ENCODE data around the gene TRIM40. TPM values are rescaled to one million over a fixed set of nuclear protein-coding genes. Genes with fewer than 3 reads are reported as not detected.

Gene TRIM40
- total and polyA plus RNA-seq, 9 donors = not detected

DNA sequence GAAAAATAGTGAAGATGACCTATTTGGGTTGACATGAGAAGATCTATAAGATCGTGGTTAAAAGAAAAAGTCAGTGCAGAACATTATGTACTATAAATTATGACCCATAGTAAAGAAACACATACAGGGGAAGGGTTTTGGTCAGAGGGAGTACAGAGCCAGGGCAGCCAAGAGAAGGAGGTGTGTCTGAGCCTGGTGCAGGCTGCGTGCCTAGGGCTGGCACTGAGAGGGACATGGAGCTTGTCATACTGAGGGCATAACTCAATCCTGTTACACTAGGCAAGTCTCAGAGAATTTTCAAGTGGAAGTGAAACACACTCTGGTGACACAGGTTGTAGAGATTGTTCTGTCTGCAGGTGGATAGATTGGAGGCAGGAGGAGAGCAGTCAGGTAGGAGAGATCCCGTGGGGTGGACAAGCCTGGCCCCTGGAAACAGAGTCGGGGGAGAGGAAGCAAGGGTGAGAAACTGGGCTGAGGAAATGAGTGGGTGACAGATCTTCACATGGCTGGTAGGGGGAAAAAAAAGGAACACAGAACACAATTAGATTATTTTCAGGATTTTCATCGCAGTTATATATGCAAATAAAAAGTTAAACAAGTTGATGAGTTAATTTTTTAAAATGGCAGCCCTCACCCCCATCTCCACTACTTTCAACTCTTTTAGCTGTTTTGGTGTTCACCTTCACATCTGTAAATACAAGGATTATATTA, 41.8 kb upstream of the TRIM40 start:
- intact Hi-C loops (cut with DNase I) = no loop called here
- Histone ChIP-seq H3K4me3 (no peak overlapping the region), H3K27ac (no peak overlapping the region), H3K4me1 (ENCODE audit: insufficient read depth) (no peaks in the 10 kb centered on the region), H3K9me3 (no peaks in the 10 kb centered on the region), H3K36me3 (no peaks in the 10 kb centered on the region), H3K27me3 (no peaks in the 10 kb centered on the region)
- DNase-seq = no peak
- TF ChIP-seq POLR2A (IDR thresholded peaks at IDR 0.05) (no peak), EP300 (IDR thresholded peaks at IDR 0.05) (no peak)
- TF ChIP-seq, protein P1, sequence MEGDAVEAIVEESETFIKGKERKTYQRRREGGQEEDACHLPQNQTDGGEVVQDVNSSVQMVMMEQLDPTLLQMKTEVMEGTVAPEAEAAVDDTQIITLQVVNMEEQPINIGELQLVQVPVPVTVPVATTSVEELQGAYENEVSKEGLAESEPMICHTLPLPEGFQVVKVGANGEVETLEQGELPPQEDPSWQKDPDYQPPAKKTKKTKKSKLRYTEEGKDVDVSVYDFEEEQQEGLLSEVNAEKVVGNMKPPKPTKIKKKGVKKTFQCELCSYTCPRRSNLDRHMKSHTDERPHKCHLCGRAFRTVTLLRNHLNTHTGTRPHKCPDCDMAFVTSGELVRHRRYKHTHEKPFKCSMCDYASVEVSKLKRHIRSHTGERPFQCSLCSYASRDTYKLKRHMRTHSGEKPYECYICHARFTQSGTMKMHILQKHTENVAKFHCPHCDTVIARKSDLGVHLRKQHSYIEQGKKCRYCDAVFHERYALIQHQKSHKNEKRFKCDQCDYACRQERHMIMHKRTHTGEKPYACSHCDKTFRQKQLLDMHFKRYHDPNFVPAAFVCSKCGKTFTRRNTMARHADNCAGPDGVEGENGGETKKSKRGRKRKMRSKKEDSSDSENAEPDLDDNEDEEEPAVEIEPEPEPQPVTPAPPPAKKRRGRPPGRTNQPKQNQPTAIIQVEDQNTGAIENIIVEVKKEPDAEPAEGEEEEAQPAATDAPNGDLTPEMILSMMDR (IDR thresholded peaks at IDR 0.05) = no peak
- 64 to 70% (median 69%) methylated on average over 4 to 5 of the region's 5 CpGs for WGBS, 3 donors

DNA sequence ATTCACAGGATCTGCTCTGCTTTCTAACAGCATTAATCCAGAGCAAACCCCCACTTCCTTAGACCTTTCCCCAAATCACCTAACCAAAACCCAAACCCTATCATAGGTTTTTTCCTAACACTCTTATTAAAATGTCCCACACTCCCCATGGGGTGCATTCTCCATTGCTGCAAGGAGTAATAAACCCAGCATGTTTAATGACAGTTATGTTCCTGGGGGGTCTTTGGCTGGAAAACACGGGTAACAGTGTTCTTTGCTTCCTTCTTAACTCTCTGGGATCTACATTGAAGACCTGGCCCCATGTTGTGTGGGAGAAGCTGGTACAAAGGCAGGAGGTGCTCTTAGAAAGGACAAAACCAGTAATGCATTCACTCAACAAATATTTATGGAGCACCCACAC, 39.1 kb upstream of the TRIM40 start:
- peaks cover 11% of the 10 kb centered on the region for H3K4me1 ChIP-seq (ENCODE audit: insufficient read depth)
- no peak overlapping the region for H3K27ac ChIP-seq
- intact Hi-C loops (cut with DNase I) = no loop called here
- H3K27me3 ChIP-seq = no peaks in the 10 kb centered on the region
- no peak overlapping the region for H3K4me3 ChIP-seq
- H3K36me3 ChIP-seq = no peaks in the 10 kb centered on the region
- TF ChIP-seq EP300 (IDR thresholded peaks at IDR 0.05) (no peak), POLR2A (IDR thresholded peaks at IDR 0.05) (no peak)
- TF ChIP-seq, protein P1 (IDR thresholded peaks at IDR 0.05) = no peak
- WGBS, 3 donors = 19 to 32% (median 28%) methylated on average over 1 of the region's 1 CpG
- H3K9me3 ChIP-seq = no peaks in the 10 kb centered on the region
- DNase-seq = no peak

DNA sequence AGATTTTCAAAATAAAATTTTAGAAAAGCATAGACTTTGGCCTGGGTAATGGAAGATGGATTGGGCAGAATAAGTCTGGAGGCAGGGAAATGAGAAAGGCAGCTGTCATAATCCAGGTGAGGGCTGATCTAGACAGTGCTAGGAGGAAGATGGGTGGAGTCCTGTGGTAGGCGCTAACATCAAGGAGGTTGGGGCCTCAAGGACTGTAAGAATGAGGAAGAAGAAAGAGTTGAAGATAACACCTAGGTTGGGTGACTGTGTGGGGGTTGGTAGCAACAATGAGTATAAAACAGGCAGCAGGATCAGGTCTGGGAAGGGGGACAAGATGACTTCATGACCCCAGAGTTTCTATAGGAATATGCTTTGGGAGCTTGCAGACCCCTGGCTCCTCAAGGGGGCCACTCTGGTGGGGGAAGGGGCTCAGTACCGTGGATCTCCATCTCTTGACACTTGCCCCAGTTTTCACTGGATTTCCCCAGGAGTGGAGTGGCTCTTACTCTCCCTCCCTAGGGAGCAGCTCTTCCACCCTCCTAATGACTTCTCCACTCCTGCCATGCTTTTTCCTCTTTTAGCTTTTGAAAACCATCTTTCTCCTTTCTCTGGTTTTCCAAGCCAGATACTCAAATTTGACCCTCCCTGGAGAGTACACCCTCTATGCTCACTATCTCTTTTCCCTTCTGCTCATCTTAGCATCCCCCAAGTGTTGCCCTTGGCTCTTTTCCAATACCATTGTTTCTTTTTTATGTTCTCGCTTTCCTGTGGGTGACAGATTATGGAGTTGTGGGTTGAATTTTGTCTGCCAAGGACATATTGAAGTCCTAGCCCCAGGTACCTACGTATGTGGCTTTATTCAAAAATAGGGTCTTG, 37.8 kb upstream of the TRIM40 start:
- no peak for DNase-seq
- Histone ChIP-seq H3K36me3 (no peaks in the 10 kb centered on the region), H3K4me1 (ENCODE audit: insufficient read depth) (peaks cover 11% of the 10 kb centered on the region), H3K9me3 (no peaks in the 10 kb centered on the region), H3K4me3 (no peak overlapping the region), H3K27ac (no peak overlapping the region), H3K27me3 (no peaks in the 10 kb centered on the region)
- intact Hi-C loops (cut with DNase I) = no loop called here
- no peak for TF ChIP-seq POLR2A (IDR thresholded peaks at IDR 0.05)
- TF ChIP-seq, protein P1 (IDR thresholded peaks at IDR 0.05) = no peak
- no peak for TF ChIP-seq EP300 (IDR thresholded peaks at IDR 0.05)
- WGBS, 3 donors = 62 to 65% (median 64%) methylated on average over 4 of the region's 4 CpGs

DNA sequence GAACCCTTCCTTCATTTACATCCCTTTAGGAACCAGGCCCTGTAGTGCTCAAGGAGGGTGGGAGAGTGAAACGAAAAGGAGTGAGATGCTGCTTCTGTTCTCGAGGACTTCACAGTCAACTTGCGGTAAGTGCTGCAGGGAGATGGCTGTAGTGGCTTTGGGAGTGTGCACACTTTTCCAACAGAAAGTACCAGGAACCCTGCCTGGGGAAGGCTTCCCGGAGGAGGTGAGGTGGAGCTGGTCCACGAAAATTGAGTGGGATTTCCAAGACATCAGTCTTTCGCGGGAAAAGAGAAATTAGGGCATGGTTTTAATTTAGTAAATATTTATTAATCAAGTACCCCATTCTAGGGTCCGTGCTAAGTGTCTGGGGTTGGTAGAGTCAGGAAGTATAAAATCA, 35.8 kb upstream of the TRIM40 start:
- Histone ChIP-seq H3K9me3 (no peaks in the 10 kb centered on the region), H3K4me3 (no peak overlapping the region), H3K36me3 (no peaks in the 10 kb centered on the region), H3K27me3 (no peaks in the 10 kb centered on the region), H3K4me1 (ENCODE audit: insufficient read depth) (peaks cover 14% of the 10 kb centered on the region), H3K27ac (no peak overlapping the region)
- TF ChIP-seq POLR2A (IDR thresholded peaks at IDR 0.05) (no peak), EP300 (IDR thresholded peaks at IDR 0.05) (no peak)
- intact Hi-C loops (cut with DNase I) = no loop called here
- WGBS, 3 donors = 20 to 25% (median 20%) methylated on average over 8 of the region's 8 CpGs
- no peak for DNase-seq
